ENCODE data around the gene GRAMD4. TPM values are rescaled to one million over a fixed set of nuclear protein-coding genes. Genes with fewer than 3 reads are reported as not detected.
"Not testable (repeated sequence)": the region's sequence is repeated elsewhere in the genome, so short reads cannot be mapped to it uniquely, and the experiment has no call there.

Gene GRAMD4
- total RNA-seq, 1 donor from 2014 or later = 54.1 TPM

DNA sequence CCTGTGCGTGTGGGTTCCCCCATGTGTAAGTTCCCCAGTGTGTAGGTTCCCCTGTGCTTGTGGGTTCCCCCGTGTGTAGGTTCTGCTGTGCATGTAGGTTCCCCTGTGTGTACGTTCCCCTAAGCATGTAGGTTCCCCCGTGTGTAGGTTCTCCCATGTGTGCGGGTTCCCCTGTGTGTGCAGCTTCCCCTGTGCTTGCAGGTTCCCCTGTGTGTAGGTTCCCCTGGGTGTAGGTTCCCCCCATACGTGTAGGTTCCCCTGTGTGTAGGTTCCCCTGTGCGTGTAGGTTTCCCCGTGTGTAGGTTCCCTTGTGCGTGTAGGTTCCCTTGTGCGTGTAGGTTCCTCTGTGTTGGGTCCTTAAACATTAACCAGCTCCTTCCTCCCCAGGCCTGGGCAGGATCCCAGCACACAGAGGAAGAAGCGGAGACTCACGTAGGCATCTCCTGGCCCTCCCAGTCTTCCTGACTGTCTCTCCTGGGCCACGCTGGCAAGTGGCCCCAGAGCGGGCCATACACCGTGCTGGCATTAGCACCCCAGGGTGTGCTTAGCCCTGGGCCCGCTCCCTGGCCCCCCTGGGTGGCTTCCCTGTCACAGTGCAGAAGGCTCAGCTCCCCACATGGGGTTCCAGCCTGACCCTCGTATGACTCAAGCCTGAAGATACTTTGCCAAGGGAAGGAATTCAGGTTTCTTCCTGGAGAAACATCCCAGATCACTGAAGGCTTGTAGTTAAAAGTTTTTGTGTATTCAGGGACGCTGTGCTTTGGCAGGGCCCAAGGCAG, 2.8 kb upstream of the GRAMD4 start:
- intact Hi-C loops (cut with micrococcal nuclease) = no loop called here

DNA sequence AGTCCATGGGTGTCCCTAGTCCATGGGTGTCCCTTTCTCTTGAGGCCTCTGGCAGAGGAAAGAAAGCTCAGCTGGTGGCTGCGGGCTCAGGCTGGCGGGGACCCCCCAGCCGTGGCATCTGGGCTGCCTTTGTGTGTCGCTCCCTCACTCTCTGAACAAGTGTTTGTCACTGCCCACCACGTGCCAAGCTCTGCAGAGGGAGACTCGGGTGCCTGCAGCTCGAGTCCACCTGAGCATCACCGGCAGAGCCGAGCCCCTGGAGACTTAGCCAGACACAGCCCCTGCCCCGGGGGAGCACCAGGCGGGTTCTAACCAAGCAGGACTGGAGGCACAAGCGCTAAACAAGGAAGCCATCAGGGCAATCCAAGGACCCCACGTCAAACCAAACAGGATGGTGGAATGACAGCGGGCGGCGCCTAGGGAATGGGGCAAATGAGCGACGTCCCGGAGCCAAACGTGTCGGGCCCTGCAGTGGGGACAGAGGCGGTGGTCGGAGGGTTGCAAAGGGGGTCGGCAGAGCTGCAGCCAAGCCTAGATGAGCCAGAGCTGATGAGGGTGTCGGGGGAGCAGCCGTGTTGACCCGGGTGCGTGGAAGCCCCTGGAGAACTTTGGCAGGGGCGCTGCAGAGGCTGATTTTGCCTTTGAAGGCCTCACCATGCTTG, 2.1 kb upstream of the GRAMD4 start:
- intact Hi-C loops (cut with micrococcal nuclease) = no loop called here

DNA sequence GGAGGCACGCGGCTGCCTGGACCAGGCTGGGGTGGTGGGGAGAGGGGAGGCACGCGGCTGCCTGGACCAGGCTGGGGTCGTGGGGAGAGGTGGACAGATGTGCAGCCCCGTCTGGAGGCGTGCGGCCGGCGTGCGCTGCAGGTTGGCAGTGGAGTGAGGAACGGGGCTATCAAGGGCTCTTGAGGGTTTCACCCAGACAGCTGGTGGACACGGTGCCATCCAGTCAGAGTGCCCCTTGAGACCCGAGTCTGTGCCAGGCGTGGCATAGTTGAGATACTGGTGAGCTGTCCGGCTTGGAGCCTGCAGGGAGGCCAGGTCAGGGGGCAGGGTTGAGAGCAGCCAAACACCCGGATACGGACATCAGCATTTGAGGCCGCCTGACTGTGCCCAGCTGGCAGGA, 1.5 kb upstream of the GRAMD4 start:
- intact Hi-C loops (cut with micrococcal nuclease) = no loop called here

DNA sequence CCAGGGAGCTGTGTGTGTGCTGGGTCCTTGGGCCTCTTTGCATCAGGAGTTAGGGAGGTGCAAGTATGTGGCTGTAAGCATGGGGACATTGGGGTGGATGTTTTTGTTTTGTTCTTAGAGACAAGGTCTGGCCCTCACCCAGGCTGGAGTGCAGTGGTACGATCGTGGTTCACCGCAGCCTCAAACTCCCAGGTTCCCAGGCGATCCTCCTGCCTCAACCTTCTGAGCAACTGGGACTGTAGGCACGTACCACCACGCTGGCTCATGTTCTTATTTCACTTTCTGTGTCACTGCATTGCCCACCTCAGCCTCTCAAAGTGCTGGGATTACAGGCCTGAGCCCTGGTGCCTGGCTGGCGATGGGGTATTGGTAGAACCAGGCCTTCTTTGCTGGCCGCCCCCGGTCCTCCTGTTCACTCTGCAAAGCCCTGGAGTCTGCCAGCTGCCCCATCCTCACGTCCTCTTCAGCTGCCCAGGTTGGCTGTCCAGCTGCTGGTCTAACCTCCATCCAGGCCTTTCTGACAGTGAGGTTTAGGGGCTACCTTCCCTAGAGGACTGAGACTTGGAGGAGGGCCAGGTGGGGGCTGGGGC, 851 bp upstream of the GRAMD4 start:
- intact Hi-C loops (cut with micrococcal nuclease) = no loop called here

DNA sequence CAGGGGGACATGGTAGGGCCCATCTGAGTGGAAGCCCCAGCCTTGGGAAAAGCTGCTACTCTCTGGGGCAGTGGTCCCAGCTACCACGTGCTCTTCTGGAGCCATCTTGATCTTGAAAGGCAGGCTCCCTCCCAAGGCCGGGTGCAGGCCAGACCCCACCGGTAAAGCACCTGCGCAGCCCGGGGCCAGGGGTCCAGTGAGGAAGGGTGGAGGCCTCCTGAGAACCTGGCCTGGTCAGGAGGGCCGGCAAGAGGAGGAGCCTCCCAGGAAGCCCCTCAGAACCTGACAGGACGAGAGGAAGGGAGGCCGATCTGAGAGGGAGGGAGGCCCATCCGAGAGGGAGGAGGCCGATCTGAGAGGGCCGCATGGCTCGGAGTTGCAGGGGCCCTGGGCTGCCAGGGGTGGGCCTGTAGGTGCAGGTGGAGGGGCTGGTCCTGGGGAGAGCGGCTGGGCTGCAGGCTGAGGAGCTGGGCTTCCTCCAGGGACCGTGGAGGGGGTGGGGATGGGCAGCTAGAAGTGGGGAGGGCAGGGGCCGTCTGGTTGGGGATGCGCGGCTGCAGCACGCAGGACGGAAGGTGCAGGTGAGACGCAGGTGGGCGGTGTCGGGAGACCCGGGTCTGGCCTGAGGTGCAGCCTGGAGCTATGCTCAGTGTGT, 529 bp downstream of the GRAMD4 start:
- intact Hi-C loops (cut with micrococcal nuclease) = no loop called here

DNA sequence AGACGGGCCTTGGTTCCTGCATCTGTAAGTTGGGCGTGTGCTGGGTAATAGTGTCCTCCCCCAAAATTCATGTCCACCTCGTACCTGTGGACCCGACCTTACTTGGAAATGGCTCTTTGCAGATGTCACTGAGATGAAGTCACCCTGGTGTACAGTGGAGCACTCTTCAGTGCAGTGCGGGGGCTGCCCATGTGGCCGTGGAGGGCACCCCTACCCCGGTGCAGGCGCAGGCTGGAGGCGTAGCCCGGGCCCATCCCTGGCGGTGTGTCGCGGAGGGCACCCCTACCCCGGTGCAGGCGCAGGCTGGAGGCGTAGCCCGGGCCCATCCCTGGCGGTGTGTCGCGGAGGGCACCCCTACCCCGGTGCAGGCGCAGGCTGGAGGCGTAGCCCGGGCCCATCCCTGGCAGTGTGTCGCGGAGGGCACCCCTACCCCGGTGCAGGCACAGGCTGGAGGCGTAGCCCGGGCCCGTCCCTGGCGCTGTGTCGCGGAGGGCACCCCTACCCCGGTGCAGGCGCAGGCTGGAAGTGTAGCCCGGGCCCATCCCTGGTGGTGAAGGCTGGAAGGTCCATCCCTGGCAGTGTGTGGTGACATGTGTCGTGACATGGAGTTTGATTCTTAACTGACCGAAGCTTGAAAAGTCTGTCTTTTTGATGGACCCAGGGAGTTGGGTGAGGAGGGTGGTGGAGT, 1.2 kb downstream of the GRAMD4 start:
- intact Hi-C loops (cut with micrococcal nuclease) = not testable (repeated sequence)

DNA sequence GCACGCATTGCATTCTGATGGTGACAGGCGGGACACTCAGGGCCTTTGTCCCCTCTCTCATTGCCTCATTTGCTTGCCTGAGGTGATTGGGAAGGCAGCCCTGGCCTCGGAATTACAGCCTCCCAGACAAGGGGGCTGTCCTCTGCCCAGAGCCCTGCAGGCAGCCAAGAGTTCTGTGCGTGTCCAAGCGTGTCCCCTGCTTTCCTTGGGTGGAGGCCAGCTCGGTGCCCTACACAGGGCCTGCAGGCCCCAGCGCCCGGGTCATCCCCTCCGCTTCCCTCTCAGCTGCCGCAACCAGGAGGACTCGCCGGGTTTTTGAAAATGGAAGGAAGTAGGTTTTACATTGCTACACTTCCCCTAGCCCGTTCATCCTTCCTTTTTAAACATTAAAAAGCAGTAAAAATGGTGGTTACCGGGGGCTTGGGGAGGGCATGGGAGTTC, 1.9 kb downstream of the GRAMD4 start:
- intact Hi-C loops (cut with micrococcal nuclease) = no loop called here

DNA sequence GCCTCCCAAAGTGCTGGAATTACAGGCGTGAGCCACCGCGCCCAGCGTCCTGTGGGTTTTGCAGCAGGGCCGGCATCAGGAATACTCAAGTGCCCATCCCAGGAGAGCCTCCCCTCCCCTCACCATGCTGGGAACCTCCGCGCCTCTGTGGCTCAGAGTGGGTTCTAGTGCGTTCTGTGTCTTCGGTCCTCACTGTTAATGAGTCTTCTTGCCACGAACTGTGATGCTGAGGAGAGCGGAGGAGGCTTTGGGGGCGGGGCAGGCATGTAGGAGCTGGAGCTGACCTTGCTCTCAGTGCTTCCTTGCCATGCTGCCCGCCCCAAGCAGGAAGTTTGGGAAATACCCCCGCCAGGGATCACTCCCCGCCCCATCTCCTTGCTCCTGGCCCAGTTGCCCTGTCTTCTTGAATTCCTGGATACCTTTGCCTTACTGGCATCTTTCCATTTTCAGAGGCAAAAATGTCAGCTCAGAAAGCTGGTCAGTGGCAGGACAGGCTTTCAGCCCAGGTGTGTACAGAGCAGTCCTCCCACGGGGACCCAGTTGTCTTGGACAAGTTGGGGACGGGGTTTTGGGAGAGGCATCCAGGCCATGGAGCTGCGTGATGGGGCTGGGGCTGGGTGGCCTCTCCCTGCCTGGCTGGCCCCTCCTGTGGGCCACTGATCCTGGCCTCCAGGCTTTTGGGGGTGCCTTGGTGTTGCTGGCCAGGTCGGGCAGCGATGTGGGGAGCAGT, 5.1 kb downstream of the GRAMD4 start:
- intact Hi-C loops (cut with micrococcal nuclease) = no loop called here

DNA sequence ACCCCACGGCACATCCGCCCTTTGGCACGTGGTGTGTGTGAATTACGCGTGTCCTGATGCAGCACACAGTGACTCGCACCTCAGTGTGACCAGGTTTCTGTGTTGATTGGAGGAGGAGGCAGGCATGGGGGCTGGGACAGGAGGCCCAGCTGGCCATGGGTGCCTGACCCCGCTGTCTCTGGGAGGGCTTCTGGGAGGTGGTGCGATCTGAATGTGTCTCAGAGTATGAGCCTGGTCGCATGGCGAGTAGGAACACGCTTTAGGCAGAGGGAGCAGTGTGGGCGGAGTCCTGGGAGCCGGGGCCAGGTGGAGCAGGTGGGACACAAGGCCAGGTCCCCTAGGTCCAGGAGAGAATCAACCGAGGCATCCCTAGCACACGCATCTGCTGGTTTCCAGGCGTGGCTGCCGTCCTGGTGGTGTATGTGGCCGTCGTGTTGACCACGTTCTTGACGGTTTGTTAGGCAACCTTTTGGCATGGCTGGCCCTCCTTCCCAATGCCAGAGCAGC, 5.7 kb downstream of the GRAMD4 start:
- intact Hi-C loops (cut with micrococcal nuclease) = no loop called here

DNA sequence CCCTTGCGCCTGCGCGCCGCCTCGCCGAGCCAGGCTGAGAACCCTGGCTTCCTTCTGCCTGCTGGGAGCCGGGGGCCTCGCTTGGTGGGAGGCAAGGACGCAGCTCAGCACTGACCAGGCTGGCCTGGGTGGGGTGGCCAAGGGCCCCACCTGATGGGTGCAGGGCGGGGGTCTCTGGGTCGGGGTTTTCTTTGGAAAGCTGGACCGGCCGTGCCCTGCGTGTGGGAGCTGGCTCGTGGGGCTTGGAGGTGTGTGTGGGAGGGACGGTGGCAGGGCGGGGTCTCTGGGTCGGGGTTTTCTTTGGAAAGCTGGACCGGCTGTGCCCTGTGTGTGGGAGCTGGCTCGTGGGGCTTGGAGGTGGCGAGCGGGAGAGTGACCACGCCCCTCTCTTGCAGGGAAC, 6.2 kb downstream of the GRAMD4 start:
- intact Hi-C loops (cut with micrococcal nuclease) = no loop called here

DNA sequence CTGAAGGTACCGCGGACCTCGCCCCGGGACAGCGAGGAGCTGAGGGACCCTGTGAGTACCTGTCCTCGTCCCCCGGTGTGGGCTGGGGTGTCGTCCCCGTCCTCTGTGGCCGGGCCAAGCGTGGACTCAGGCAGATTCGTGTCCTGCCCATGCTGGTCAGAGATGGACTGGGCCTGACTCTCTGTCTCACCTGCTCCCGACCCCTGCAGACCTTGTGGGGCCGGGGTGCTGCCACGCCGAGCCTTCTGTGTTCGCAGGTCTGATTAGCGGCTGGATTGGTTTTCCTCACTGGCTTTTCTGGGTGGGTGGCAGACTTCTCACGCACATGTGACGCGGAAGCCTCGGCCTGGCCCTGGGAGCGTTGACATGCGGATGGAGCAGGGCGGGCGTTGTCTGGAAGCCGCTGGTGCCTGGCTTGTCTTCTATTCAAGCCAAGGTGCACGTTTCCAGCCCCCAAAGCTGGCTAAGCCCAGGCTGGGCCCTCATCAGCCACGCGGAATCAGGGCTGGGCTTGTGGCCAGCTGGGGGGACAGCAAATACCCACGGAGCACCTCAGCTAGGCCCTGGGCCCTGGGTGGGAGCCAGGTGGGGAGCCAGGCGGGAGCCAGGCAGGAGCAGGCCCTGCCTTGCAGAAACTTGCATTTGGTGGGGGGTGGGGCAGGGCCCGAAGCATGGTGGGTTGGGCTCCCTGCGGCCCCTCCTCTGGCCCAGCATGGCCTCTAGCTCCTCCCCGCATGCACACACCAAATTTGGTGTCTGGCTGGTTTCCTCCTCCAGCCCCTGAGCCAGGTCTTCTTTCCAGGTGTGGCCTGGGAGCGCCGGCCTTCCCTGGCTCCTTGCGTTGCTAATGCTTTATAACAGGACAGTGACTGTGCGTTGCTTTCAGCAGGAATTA, 7.0 kb downstream of the GRAMD4 start:
- intact Hi-C loops (cut with micrococcal nuclease) = no loop called here

DNA sequence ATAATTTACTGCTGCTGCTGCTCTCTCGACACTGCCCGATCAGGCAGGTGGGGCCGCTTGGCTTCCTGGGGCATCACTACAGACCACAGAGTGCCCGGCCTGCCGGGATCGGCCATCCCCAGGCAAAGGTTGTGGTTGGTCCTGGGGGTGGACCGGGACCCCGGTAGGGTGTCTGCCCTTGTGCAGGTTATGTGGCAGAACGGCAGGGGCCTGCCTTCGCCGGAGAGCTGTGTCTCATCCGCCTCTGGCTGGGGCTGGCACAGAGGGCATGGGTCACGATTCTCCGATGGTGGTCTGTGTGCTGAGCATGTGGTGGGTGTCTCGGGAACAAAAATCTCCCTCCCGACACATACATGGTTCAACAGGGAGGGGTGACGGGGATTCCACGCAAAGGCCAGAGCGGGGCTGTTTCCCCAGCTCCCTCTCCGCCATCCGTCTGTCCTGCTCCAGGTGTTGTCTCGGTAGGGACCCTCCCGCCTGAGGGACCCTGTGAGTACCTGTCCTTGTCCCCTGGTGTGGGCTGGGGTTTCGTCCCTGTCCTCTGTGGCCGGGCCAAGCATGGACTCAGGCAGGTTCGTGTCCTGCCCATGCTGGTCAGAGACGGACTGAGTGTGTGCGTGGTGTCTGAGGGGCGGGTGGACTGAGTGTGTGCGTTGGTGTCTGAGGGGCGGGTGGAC, 7.8 kb downstream of the GRAMD4 start:
- intact Hi-C loops (cut with micrococcal nuclease) = no loop called here

DNA sequence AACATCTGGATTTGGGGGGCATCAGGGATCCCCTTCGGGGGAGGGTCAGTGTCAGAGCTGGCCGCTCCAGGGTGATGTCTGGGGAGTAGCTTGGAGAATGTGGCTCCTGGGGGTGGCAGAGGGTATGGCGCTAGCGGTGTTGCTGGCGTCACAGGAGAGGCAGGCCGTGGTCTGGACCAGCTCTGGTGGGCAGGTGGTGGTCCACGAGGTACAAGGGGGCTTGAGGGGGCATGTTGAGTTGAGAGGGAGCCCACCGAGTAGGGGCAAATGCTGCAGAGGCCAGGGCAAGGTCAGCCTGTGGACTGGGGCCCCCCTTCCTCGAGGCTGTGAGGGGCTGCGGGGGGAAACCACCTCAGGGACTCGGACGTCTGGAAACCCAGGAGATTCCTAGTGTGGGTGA, 8.6 kb downstream of the GRAMD4 start:
- intact Hi-C loops (cut with micrococcal nuclease) = no loop called here

DNA sequence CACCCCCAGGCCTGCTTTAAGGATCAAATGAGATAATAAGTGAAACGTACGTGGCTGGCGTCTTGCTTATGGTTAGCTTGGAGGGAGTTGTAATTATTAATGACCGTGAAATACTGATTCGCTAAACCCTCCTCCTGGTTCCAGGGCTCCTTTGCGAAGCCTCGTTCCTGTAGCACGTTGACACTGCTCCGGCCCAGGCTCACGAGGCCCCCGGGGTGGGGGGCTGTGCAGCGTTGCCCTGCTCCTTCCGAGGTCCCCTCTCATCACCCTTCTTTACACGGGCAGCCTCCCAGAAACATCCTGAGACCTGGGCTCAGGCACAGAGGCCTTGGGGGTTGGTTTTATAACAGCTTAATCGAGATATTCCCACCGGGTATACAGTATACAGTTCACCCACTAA, 9.1 kb downstream of the GRAMD4 start:
- intact Hi-C loops (cut with micrococcal nuclease) = no loop called here

DNA sequence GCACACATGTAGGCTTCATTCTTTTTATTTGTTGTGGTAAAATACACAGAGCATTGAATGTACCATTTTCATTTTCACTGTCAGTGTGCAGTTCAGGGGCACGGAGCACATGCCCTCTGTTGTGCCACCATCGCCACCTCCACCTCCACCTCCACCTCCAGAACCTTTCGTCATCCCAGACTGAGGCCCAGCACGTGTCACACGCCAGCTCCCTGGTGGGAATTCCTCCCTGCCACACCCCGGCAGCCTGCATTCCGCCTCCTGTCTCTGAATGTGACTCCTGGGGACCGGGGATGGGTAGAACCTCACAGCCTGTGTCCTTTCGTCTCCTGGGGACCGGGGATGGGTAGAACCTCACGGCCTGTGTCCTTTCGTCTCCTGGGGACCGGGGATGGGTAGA, 10.9 kb downstream of the GRAMD4 start:
- intact Hi-C loops (cut with micrococcal nuclease) = no loop called here

DNA sequence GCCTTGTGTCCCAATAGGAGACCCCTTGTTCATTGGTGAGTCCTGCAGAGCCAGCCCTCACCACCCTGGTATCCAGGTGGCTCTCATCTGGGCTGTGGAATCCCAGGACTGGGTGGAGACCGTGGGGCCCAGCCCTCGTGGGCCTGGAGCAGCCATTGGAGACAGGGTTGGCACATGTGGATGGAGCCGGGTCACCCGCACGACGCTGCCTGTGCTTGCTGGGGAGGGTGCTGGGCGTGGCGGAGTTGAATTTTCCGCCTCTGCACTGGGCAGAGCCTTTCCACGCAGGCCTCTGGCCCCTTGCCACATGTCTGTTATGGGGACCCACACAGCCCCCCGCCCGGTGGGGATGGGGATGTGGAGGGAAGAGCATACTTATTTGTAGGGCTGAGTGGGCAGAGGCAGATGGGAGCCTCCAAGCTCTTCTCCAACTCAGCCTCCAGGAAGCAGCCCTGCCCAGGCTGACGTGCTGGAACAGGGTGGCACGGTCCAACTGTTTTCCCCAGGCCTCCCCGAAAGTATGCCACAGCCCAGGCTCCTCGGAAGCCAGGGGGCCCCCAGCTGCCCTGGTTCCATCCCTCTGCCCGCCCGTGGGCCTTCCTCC, 12.6 kb downstream of the GRAMD4 start:
- intact Hi-C loops (cut with micrococcal nuclease) = no loop called here

DNA sequence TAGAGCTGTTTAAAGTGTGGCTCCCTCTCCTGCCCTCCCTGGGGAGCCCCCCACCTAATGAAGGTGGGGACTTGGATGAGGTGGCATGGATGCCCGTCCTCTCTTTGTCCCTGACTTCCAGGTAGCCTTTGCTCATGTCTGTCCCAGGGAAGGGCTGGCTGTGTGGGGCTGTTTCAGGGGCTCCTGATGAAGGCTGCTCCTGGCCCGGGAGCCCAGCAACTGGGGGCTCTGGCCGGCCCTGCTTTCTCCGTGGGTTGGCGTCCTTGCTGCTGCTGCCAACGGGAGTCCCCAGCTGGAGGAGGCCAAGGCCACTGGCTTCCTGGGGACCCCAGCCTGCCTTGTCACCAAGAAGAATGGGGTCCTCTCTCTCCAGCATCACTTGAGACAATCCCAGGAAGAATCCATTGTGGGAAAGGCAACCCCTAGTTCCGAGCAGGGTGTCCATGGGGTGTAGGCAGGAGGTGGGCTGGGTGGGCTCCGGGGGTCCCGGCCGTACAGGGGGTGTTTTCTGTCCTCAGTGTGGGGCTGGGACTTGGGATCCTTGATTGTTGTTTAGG, 13.2 kb downstream of the GRAMD4 start:
- intact Hi-C loops (cut with micrococcal nuclease) = no loop called here

DNA sequence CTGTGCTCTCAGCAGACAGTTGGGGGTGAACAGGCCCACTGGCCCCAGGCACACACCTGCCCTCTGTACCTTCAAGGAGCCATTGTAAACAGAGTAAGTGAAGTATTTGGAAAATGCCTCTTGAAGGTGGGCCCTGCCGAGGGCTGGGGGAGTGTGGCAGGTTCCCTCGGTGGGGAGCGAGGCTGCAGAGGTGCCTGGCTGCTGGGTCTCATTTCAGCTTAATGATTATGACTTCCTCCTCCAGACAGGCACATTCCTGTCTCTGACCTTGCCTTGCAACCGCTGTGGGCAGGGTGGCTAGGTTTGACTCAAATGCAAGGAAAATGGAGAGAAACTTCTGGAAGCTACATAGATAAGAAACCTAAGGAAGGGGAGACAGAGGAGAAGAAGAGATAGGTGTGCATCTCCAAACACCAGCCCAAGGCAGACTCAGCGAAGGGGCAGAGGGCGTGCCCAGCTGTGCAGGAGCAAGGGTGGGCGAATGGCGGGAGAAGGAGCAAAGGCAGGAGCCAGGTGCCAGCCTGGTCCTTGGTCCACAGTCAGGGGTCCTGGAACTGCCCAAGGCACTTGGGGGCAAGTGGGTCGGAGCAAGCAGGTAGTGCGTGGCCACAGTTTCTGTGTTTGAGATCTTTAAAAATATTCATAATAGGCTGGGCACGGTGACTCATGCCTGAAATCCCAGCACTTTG, 14.0 kb downstream of the GRAMD4 start:
- intact Hi-C loops (cut with micrococcal nuclease) = no loop called here

Data from T-helper 2 cell treated with Interferon-gamma antibody and Interleukin-4, amounts not matched to agents 100 ng/mL and 5 ng/mL, for 36 hours (primary cell).